Stomach smooth muscle (tissue), 2 donors: Measurements from ENCODE around the gene TUT4.

Source experiments
- H3K27ac ChIP-seq: one replicate; pipeline ENCODE4 v1.7.0; 2013; ENCODE audit warnings: mild to moderate bottlenecking, low read length, inconsistent platforms
- H3K27me3 ChIP-seq, 2 donors: one replicate each; pipeline ENCODE4 v1.7.0; 2013; ENCODE audit warnings: low read length in 2 of 2; ENCODE audit not compliant: insufficient read depth in 2 of 2, control insufficient read depth in 1 of 2
- H3K36me3 ChIP-seq, 2 donors: one replicate each; pipeline ENCODE4 v1.7.0; 2013; ENCODE audit warnings: low read length in 2 of 2; ENCODE audit not compliant: control insufficient read depth in 2 of 2, insufficient read depth in 2 of 2
- H3K4me1 ChIP-seq: one replicate; pipeline ENCODE4 v1.7.0; 2013; ENCODE audit warnings: low read length; ENCODE audit not compliant: control insufficient read depth, insufficient read depth
- H3K4me3 ChIP-seq, 2 donors: one replicate each; pipeline ENCODE4 v1.7.0; 2013; ENCODE audit warnings: low read length in 2 of 2
- H3K9ac ChIP-seq, 2 donors: one replicate each; pipeline ENCODE4 v1.7.0; 2013; ENCODE audit warnings: low read length in 2 of 2, mild to moderate bottlenecking in 1 of 2
- H3K9me3 ChIP-seq, 2 donors: one replicate each; pipeline ENCODE4 v1.7.0; 2013; ENCODE audit warnings: low read length in 2 of 2; ENCODE audit not compliant: control insufficient read depth in 2 of 2
- donor health status: healthy.
- donor health status: Pancreatic carcinoma.

The TUT4 gene

DNA sequence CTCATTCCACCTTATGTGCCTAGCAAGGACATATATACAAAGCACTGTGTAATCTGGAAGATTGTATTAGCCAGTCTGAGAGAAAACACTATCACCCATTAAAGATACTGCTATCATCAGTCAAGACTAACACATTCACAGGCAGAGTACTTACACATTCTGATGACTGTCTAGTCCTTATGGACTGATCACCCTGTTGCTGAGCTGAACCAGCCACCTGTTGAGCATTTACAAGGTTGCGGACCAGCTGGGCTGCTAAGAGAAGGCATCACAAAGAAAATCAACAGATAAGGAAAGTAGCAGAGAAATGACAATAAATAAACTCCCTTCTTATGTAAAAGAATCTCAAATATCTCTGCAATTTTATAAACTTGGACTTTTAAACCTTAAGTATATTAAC lies 117.7 kb downstream of the TUT4 start:
- H3K36me3 ChIP-seq, result peaks cover 33 to 39% of the 10 kb centered on the region in 2 donors
- H3K4me3 ChIP-seq, result no peak overlapping the region
- H3K9me3 ChIP-seq, result no peaks in the 10 kb centered on the region
- H3K27me3 ChIP-seq, result no peaks in the 10 kb centered on the region
- no peak overlapping the region for H3K9ac ChIP-seq
- no peak overlapping the region for H3K27ac ChIP-seq
- H3K4me1 ChIP-seq, result no peaks in the 10 kb centered on the region

DNA sequence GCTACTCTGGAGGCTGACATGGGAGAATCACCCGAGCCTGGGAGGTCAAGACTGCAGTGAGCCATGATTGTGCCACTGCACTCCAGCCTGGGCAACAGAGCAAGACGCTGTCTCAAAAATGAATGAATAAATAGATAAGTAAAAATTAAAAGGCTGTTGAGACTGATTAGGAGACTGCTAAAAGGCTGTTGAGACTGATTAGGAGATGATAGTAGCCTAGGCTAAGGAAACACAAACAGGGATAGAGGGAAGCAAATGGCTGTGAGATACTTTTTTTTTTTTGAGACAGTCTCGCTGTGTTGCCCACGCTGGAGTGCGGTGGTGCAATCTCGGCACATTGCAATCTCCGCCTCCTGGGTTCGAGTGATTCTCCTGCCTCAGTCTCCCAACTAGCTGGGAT lies 120.1 kb downstream of the TUT4 start:
- Histone ChIP-seq H3K36me3 (peaks cover 31 to 32% of the 10 kb centered on the region in 2 donors), H3K27ac (no peak overlapping the region), H3K9me3 (no peaks in the 10 kb centered on the region), H3K4me1 (no peaks in the 10 kb centered on the region), H3K4me3 (no peak overlapping the region), H3K9ac (no peak overlapping the region), H3K27me3 (no peaks in the 10 kb centered on the region)

DNA sequence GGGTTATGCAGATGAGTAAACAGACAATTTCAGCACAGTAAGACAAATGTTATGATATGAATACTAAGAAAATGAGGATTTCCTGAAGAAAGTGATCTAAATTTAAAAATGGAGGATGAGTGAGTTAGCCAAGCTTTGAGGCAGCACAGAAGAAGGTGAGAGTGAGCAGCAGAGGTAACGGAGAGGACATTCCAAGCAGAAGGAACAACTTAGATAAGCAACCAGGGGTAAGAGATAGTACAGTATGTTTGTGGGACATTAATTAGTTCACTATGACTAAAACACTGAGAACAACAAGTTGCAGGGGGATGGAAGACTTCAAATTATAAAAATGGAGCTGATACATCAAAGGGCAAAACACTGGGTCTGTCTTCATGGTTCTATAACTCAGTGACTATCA lies 125.7 kb downstream of the TUT4 start:
- Histone ChIP-seq H3K27me3 (no peaks in the 10 kb centered on the region), H3K36me3 (peaks cover 8 to 20% of the 10 kb centered on the region in 2 donors), H3K4me1 (no peaks in the 10 kb centered on the region), H3K27ac (no peak overlapping the region), H3K9ac (no peak overlapping the region), H3K4me3 (no peak overlapping the region), H3K9me3 (no peaks in the 10 kb centered on the region)

DNA sequence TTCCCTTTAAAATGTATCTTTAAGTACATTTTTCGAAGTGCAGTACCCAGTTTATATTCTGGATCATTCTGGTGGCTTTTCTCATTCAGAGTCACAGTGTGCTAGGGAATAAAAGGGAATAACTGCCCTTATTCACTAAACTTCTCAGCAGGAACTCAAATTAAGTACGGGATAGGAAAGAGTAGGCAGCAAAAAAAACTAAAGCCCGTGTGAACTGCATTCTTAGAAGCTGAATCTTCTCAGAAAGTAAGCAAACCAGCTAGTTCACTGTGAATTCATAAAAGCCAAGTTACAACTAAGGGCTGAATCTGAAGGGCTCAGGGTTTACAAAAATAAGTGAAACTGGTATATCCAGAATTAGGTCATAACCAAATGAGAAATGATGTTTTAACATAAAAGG lies 126.5 kb downstream of the TUT4 start:
- Histone ChIP-seq H3K27me3 (no peaks in the 10 kb centered on the region), H3K4me3 (no peak overlapping the region), H3K4me1 (no peaks in the 10 kb centered on the region), H3K27ac (no peak overlapping the region), H3K9me3 (no peaks in the 10 kb centered on the region), H3K36me3 (peaks cover 5 to 20% of the 10 kb centered on the region in 2 donors), H3K9ac (no peak overlapping the region)

GRCh38 chr1:52424813-52425212 lies 128.1 kb downstream of the TUT4 start:
- Histone ChIP-seq H3K27ac (no peak overlapping the region), H3K9me3 (no peaks in the 10 kb centered on the region), H3K4me3 (no peak overlapping the region), H3K9ac (no peak overlapping the region), H3K27me3 (no peaks in the 10 kb centered on the region), H3K36me3 (peaks cover 0 to 16% of the 10 kb centered on the region in 2 donors), H3K4me1 (no peaks in the 10 kb centered on the region)

DNA sequence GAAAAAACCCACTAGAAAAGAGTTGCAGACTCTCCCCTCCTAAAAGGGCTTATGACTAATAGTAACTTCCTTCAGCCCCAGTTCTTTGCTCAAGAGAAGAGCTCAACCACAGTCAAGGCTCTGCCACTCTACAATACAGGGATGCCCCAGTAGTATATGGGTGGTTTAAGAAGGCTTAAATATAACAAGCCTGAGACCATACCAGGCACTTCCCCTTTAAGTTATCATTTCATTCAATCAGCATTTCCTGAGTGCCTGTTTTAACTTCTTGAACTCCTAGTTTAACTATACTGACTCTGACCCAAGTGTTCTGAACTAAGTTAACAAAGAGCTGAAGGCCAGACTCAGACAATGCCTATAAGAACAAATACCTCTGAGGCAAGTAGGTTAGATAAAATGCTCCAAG lies 128.7 kb downstream of the TUT4 start:
- H3K27ac ChIP-seq, result no peak overlapping the region
- H3K4me3 ChIP-seq, result no peak overlapping the region
- no peaks in the 10 kb centered on the region for H3K27me3 ChIP-seq
- no peaks in the 10 kb centered on the region for H3K9me3 ChIP-seq
- H3K9ac ChIP-seq, result no peak overlapping the region
- peaks cover 0 to 16% of the 10 kb centered on the region in 2 donors for H3K36me3 ChIP-seq
- H3K4me1 ChIP-seq, result no peaks in the 10 kb centered on the region

- Histone ChIP-seq H3K9ac (no peak overlapping the region), H3K9me3 (no peaks in the 10 kb centered on the region), H3K27me3 (no peaks in the 10 kb centered on the region), H3K27ac (no peak overlapping the region), H3K4me3 (no peak overlapping the region), H3K4me1 (no peaks in the 10 kb centered on the region), H3K36me3 (peaks cover 0 to 17% of the 10 kb centered on the region in 2 donors)
Measured at GRCh38 chr1:52423771-52424170, 129.1 kb downstream of the TUT4 start.

DNA sequence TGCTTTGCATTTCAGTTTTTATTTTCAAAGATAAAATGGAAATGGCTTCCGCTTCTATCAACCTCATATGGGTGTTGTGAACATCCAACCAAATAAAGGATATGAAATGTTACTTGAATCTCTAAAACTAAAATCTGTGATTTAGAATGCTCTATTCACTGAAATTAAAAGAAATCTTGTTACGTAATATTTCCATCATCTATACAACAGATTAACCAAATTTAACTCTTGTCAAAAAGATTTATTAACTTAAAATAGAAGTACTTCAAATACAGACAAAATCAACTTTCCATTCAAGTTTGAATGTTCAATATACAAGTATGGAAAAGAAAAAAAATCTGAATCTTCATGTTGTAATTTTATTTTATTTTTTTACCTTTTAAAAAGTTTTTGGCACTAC lies 129.8 kb downstream of the TUT4 start:
- Histone ChIP-seq H3K36me3 (peaks cover 0 to 20% of the 10 kb centered on the region in 2 donors), H3K4me3 (no peak overlapping the region), H3K9ac (no peak overlapping the region), H3K27me3 (no peaks in the 10 kb centered on the region), H3K9me3 (no peaks in the 10 kb centered on the region), H3K27ac (no peak overlapping the region), H3K4me1 (no peaks in the 10 kb centered on the region)

DNA sequence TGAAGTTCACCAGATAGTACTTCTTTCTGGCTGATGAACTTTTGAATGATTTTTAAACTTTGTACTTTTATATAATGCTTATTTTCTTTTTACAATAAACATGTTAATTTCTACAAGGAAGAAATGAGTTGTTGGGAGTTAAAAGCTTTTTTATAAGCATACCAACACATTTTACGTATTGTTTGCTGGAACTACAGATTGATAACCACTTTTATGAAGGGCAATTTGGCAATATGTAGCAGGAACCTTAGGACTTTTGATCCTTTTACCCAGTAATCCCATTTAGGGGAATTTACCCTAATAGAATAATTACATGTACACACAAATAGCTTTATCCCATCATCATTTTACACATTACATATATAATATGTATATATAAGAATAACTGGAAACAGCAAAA lies 132.2 kb downstream of the TUT4 start:
- H3K27ac ChIP-seq, result no peak overlapping the region
- no peak overlapping the region for H3K9ac ChIP-seq
- peaks cover 9 to 26% of the 10 kb centered on the region in 2 donors for H3K36me3 ChIP-seq
- H3K9me3 ChIP-seq, result no peaks in the 10 kb centered on the region
- H3K27me3 ChIP-seq, result no peaks in the 10 kb centered on the region
- no peak overlapping the region for H3K4me3 ChIP-seq
- H3K4me1 ChIP-seq, result no peaks in the 10 kb centered on the region

DNA sequence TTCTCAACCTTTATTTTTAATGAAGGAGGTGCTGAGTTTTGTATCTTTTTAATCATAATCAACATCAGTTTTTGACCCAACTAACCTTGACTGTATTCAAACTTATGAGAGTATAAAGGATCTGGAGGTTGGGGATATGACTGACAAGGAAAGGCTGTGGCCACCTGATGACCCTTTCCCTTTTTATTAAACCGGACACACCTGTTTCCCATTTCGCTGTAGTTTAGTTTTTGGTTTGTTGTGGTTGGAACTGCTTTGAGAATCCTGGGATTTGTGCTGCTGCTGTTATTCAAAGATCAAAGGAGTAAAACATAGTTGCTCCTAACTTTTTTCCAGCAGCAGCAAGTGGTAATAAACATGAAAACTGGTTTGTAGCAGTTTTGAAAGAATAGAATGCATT lies 136.1 kb downstream of the TUT4 start:
- no peak overlapping the region for H3K4me3 ChIP-seq
- H3K27me3 ChIP-seq, result no peaks in the 10 kb centered on the region
- no peaks in the 10 kb centered on the region for H3K9me3 ChIP-seq
- H3K36me3 ChIP-seq, result peaks cover 43 to 50% of the 10 kb centered on the region in 2 donors
- H3K27ac ChIP-seq, result no peak overlapping the region
- no peaks in the 10 kb centered on the region for H3K4me1 ChIP-seq
- no peak overlapping the region for H3K9ac ChIP-seq

GRCh38 chr1:52414942-52415341 lies 137.9 kb downstream of the TUT4 start:
- no peak overlapping the region for H3K9ac ChIP-seq
- no peaks in the 10 kb centered on the region for H3K9me3 ChIP-seq
- peaks cover 53 to 54% of the 10 kb centered on the region in 2 donors for H3K36me3 ChIP-seq
- no peaks in the 10 kb centered on the region for H3K27me3 ChIP-seq
- H3K4me1 ChIP-seq, result no peaks in the 10 kb centered on the region
- H3K27ac ChIP-seq, result no peak overlapping the region
- H3K4me3 ChIP-seq, result no peak overlapping the region
